Parathyroid adenoma (tissue), 2 donors: ENCODE measurements around the gene ALMS1.
"Not testable (repeated sequence)": the region's sequence is repeated elsewhere in the genome, so short reads cannot be mapped to it uniquely, and the experiment has no call there.

Experiments
- H2AFZ ChIP-seq: fragments of 300-600 bp; sonication (generic); one replicate; pipeline ENCODE4 v1.7.0; 2017; ENCODE audit warnings: antibody characterized with exemption, mild to moderate bottlenecking
- H3K27ac ChIP-seq: fragments of 300-600 bp; sonication (generic); one replicate; pipeline ENCODE4 v1.7.0; 2017
- H3K27me3 ChIP-seq: fragments of 300-600 bp; sonication (generic); one replicate; pipeline ENCODE4 v1.7.0; 2017; ENCODE audit warnings: low read length; ENCODE audit not compliant: control insufficient read depth, insufficient read depth
- H3K36me3 ChIP-seq: fragments of 300-600 bp; sonication (generic); one replicate; pipeline ENCODE4 v1.7.0; 2017; ENCODE audit warnings: low read length; ENCODE audit not compliant: control insufficient read depth, insufficient read depth
- H3K4me1 ChIP-seq: fragments of 300-600 bp; sonication (generic); one replicate; pipeline ENCODE4 v1.7.0; 2017; ENCODE audit warnings: control low read depth
- H3K4me2 ChIP-seq: fragments of 300-600 bp; sonication (generic); one replicate; pipeline ENCODE4 v1.7.0; 2017; ENCODE audit warnings: low read length
- H3K4me3 ChIP-seq: fragments of 300-600 bp; sonication (generic); one replicate; pipeline ENCODE4 v1.7.0; 2017; ENCODE audit warnings: low read depth, low read length
- H3K79me2 ChIP-seq: fragments of 300-600 bp; sonication (generic); one replicate; pipeline ENCODE4 v1.7.0; 2017; ENCODE audit warnings: control low read depth
- H3K9ac ChIP-seq: fragments of 300-600 bp; sonication (generic); one replicate; pipeline ENCODE4 v1.7.0; 2017; ENCODE audit warnings: mild to moderate bottlenecking
- H3K9me3 ChIP-seq: fragments of 300-600 bp; sonication (generic); one replicate; pipeline ENCODE4 v1.7.0; 2017; ENCODE audit warnings: low read length; ENCODE audit not compliant: control insufficient read depth
- TF ChIP-seq, protein P1 (sequence below): fragments of 300-600 bp; sonication (generic); IDR thresholded peaks from one replicate; pipeline ENCODE4 v1.7.0; 2017; ENCODE audit warnings: antibody characterized with exemption, mild to moderate bottlenecking
- donor health status: primary hyperparathyroidism.

Gene ALMS1

DNA sequence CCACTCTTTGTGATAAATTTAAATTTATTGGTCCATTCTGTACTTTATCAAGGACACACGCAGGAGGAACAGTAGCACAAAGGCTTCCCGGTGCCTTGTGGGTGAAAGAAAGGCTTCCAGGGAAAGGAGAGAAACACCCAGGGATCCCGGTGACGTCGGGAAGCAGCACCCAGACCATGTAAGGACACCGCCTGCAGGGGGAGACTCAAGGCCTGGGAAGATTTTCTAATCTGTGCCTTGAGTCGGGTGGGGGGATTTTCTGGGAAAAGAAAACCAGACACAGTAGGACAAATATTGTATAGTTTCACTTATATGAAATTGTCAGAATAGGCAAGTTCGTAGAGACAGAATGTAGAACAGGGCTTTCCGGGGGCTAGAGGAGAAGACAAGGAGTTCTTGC, 239.0 kb downstream of the ALMS1 start:
- H3K9ac ChIP-seq, H3K4me3 ChIP-seq, H3K27me3 ChIP-seq, H3K4me1 ChIP-seq, H2AFZ ChIP-seq, H3K36me3 ChIP-seq, H3K9me3 ChIP-seq, H3K4me2 ChIP-seq, H3K27ac ChIP-seq, H3K79me2 ChIP-seq: not testable (repeated sequence)

- not testable (repeated sequence) for H2AFZ ChIP-seq, H3K9ac ChIP-seq, H3K36me3 ChIP-seq, H3K9me3 ChIP-seq, H3K4me2 ChIP-seq, H3K4me3 ChIP-seq, H3K27me3 ChIP-seq, H3K79me2 ChIP-seq, H3K4me1 ChIP-seq, H3K27ac ChIP-seq
Observed at GRCh38 chr2:73626237-73626636, 240.6 kb downstream of the ALMS1 start.

DNA sequence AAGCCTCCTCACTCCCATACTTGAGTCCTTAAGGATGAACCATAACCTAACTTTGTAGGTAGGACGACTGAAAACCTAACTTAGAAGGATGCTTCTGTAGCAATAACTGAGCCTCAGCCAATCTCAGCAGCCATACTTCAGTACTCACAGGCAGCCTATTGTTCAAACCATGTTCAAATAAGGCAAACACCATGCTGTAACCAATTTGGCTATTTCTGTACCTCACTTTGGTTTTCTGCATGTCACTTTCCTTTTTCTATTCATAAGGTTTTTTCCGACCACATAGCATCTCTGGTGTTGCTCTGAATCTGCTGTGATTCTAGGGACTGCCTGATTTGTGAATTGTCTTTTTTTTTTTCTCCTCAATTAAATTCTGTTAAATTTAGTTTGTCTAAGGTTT, 242.9 kb downstream of the ALMS1 start:
- H3K36me3 ChIP-seq, H3K4me2 ChIP-seq, H2AFZ ChIP-seq, H3K27me3 ChIP-seq, H3K79me2 ChIP-seq, H3K4me3 ChIP-seq, H3K27ac ChIP-seq, H3K9me3 ChIP-seq, H3K4me1 ChIP-seq, H3K9ac ChIP-seq: not testable (repeated sequence)

DNA sequence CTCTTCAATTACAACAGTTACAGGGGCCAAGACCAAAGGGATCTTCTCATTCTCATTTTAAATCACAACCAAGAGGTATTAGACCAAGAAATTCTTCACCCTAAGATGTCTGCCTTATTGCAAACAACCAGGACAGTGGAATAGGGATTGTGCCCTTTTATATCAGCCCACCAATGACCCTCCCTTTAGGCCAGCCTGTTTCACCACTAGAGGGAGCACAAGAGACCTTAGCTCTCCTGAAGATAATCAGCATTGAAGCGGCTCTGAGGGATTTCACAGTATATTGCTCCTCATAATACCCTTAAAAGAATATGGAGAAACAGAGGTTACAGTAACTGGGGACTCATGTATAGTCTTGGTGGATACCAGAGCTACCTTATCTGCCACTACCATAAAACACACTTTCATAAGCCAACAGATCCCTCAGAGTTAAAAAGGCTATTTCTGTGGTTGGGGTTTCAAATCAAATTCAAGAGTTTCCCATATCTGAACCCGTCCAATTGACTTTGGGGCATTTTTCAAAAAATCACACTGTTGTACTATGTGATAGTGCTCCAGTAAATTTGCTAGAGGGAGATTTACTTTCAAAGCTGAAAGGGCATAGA, 245.1 kb downstream of the ALMS1 start:
- H3K27me3 ChIP-seq, H3K4me1 ChIP-seq, H3K36me3 ChIP-seq, H3K4me3 ChIP-seq, H3K27ac ChIP-seq, H3K4me2 ChIP-seq, H3K9me3 ChIP-seq, H2AFZ ChIP-seq, H3K9ac ChIP-seq, H3K79me2 ChIP-seq: not testable (repeated sequence)
- TF ChIP-seq, protein P1, sequence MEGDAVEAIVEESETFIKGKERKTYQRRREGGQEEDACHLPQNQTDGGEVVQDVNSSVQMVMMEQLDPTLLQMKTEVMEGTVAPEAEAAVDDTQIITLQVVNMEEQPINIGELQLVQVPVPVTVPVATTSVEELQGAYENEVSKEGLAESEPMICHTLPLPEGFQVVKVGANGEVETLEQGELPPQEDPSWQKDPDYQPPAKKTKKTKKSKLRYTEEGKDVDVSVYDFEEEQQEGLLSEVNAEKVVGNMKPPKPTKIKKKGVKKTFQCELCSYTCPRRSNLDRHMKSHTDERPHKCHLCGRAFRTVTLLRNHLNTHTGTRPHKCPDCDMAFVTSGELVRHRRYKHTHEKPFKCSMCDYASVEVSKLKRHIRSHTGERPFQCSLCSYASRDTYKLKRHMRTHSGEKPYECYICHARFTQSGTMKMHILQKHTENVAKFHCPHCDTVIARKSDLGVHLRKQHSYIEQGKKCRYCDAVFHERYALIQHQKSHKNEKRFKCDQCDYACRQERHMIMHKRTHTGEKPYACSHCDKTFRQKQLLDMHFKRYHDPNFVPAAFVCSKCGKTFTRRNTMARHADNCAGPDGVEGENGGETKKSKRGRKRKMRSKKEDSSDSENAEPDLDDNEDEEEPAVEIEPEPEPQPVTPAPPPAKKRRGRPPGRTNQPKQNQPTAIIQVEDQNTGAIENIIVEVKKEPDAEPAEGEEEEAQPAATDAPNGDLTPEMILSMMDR = peak; percentile 50

- not testable (repeated sequence) for H3K79me2 ChIP-seq, H3K4me2 ChIP-seq, H3K36me3 ChIP-seq, H3K9me3 ChIP-seq, H3K27me3 ChIP-seq, H3K4me3 ChIP-seq, H2AFZ ChIP-seq, H3K27ac ChIP-seq, H3K9ac ChIP-seq, H3K4me1 ChIP-seq
Observed at GRCh38 chr2:73636977-73637376, 251.3 kb downstream of the ALMS1 start.

DNA sequence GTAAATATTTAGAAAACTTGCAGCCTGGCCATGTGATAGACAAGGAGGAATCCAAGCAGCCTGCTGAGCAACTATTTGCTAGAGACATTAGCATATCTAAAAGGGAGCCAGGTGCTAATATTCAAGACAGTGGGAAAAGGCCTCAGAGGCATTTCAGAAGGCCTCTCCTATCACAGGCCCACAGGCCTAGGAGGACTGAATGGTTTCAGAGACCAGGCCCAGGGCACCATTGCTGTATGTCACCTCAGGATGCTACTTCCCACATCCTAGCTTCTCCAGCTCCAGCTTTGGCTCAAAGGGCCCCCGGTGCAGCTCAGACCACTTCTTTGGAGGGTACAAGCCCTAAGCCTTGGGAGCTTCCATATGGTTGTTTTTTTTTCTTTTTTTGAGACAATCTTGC, 252.8 kb downstream of the ALMS1 start:
- H3K9me3 ChIP-seq = no peaks in the 10 kb centered on the region
- H3K4me3 ChIP-seq = no peak overlapping the region
- H3K27ac ChIP-seq = no peak overlapping the region
- H3K4me1 ChIP-seq = peaks cover 3% of the 10 kb centered on the region
- H2AFZ ChIP-seq = no peak overlapping the region
- no peak overlapping the region for H3K4me2 ChIP-seq
- no peak overlapping the region for H3K9ac ChIP-seq
- no peaks in the 10 kb centered on the region for H3K36me3 ChIP-seq
- TF ChIP-seq, protein P1 = no peak
- H3K79me2 ChIP-seq = no peaks in the 10 kb centered on the region
- no peaks in the 10 kb centered on the region for H3K27me3 ChIP-seq

DNA sequence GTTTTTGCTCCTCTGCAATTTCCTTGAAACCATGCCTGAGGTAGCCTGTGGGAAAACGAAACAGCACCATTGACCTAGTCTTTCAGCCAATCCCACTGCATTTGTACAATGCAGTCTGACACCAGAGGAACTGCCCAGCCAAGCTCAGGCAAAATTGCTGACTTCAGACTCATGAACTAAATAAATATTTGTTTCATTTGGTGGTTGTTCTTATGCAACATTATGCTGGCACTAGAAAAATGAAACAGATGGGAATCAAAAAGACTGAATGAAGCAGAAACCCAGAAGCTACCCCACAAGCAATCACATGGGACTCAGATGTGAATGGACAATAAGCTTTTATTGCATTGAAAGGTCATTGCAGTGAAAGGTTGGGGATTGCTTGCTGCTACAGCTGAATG, 254.9 kb downstream of the ALMS1 start:
- Histone ChIP-seq H3K79me2 (no peaks in the 10 kb centered on the region), H3K9me3 (no peaks in the 10 kb centered on the region), H3K27me3 (no peaks in the 10 kb centered on the region), H3K4me1 (peaks cover 3% of the 10 kb centered on the region), H3K9ac (no peak overlapping the region), H3K4me3 (no peak overlapping the region), H3K27ac (no peak overlapping the region), H2AFZ (no peak overlapping the region), H3K4me2 (no peak overlapping the region), H3K36me3 (no peaks in the 10 kb centered on the region)
- TF ChIP-seq, protein P1 = no peak
